ENCODE measurements around the gene MSLN. TPM values are rescaled to one million over a fixed set of nuclear protein-coding genes. Genes with fewer than 3 reads are reported as not detected.

Gene MSLN
- total and polyA plus RNA-seq, 9 of the 15 experiments (the other 6 are each of a cell fraction or from before 2014, with no cell fraction given), result not detected

DNA sequence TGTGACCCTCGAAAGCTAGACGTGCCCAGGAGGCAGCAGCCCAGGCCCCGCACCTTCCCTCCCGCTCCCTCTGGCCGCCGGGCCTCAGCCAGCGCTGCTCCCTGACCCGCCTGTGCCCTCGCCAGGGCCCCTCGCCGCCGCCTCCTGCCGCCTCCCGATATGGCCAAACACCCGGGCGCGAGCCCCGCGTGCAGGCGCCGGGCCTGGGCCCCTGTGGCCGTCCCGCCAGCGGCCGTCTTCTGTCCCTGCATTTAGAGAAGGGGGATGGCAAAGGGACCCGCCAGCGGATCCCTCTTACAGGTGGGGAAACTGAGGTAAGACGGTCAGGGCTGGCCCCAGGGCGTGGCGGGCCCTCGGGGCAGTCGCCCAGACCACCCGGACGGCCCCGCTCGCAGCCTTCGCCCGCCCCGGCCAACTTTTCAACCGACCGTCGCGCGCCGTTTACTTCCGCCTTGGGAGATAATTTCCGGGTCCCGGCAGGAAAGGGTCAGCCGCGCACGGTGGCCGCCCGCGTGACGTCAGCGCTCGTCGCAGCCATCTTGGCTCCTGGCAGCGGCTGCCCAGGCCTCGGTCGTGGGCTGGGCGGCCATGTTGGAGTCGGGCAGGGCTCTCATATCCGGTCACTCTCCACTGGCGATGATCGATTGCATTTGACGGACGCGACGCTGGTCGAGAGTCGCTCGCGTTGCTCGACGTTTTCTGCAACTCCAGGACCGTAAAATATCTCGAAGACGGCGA, 47.0 kb downstream of the MSLN start (continued):
- peak; percentile 91 for TF ChIP-seq E2F1 (CRISPR knock-in tag; IDR thresholded peaks at IDR 0.05)
- peak; percentile 25; the same call in 1 of the 2 replicates for TF ChIP-seq ZC3H4 (CRISPR knock-in tag; IDR thresholded peaks at IDR 0.05; ENCODE audit: borderline replicate concordance)
- TF ChIP-seq FOXM1 (IDR thresholded peaks at IDR 0.05; ENCODE audit: low read depth), result no peak
- 0 out of 2 replicates have a peak, but pooled peaks have one; percentile 79 for TF ChIP-seq FOXM1 (CRISPR knock-in tag; IDR thresholded peaks at IDR 0.05; ENCODE audit: low read depth)
- no peak for TF ChIP-seq ZNF224 (CRISPR knock-in tag; IDR thresholded peaks at IDR 0.05)
- no peak for TF ChIP-seq SNRNP70 (optimal IDR thresholded peaks at IDR 0.05; ENCODE audit: low read depth, low read length)
- TF ChIP-seq, protein P1, sequence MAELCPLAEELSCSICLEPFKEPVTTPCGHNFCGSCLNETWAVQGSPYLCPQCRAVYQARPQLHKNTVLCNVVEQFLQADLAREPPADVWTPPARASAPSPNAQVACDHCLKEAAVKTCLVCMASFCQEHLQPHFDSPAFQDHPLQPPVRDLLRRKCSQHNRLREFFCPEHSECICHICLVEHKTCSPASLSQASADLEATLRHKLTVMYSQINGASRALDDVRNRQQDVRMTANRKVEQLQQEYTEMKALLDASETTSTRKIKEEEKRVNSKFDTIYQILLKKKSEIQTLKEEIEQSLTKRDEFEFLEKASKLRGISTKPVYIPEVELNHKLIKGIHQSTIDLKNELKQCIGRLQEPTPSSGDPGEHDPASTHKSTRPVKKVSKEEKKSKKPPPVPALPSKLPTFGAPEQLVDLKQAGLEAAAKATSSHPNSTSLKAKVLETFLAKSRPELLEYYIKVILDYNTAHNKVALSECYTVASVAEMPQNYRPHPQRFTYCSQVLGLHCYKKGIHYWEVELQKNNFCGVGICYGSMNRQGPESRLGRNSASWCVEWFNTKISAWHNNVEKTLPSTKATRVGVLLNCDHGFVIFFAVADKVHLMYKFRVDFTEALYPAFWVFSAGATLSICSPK (IDR thresholded peaks at IDR 0.05; ENCODE audit: borderline replicate concordance), result no peak
- TF ChIP-seq KAT7 (CRISPR knock-in tag; IDR thresholded peaks at IDR 0.05; ENCODE audit: borderline replicate concordance), result peak; percentile 85; the same call in 1 of the 2 replicates
- no peak for TF ChIP-seq TARDBP (IDR thresholded peaks at IDR 0.05)
- peak; percentile 79 for TF ChIP-seq EP400 (IDR thresholded peaks at IDR 0.05)
- peak; percentile 74 for TF ChIP-seq ZNF592 (IDR thresholded peaks at IDR 0.05)
- TF ChIP-seq PCBP1 (IDR thresholded peaks at IDR 0.05; ENCODE audit: low read depth, low read length, poor library complexity, severe bottlenecking), result peak; percentile 89
- no peak for TF ChIP-seq ZNF830 (CRISPR knock-in tag; IDR thresholded peaks at IDR 0.05)
- peak in 1 of 3 experiments; percentile 84; a peak in 2 of 6 replicates for TF ChIP-seq ZBTB11 (CRISPR knock-in tag; IDR thresholded peaks at IDR 0.05)
- TF ChIP-seq CBFA2T2 (conservative IDR thresholded peaks at IDR 0.05), result no peak
- no peak for TF ChIP-seq ZNF76 (CRISPR knock-in tag; IDR thresholded peaks at IDR 0.05; ENCODE audit: borderline replicate concordance)
